GM18508 (cell line): ENCODE results near the gene SF3B2.
"Not testable (repeated sequence)": the region's sequence is repeated elsewhere in the genome, so short reads cannot be mapped to it uniquely, and the experiment has no call there.

Source experiments
- ATAC-seq: cut with Tn5 transposase; IDR thresholded peaks from one replicate; pipeline ENCODE4 v1.9.1; 2021; ENCODE audit warnings: moderate number of reproducible peaks; ENCODE audit not compliant: insufficient read depth, unreplicated experiment

The SF3B2 gene

GRCh38 chr11:66104057-66104638 lies 52.0 kb downstream of the SF3B2 start:
- ATAC-seq = no peak

- ATAC-seq = no peak
These were observed 54.8 kb downstream of the SF3B2 start for GRCh38 chr11:66106786-66107599.

- ATAC-seq = no peak
These were observed 55.7 kb downstream of the SF3B2 start for GRCh38 chr11:66107600-66108510.

GRCh38 chr11:66109294-66109693 lies 57.1 kb downstream of the SF3B2 start:
- no peak for ATAC-seq

- ATAC-seq = no peak
These were observed 59.0 kb downstream of the SF3B2 start for GRCh38 chr11:66111158-66111557.

- no peak for ATAC-seq
These were observed 59.9 kb downstream of the SF3B2 start for GRCh38 chr11:66112041-66112491.

- ATAC-seq = no peak
These were observed 60.7 kb downstream of the SF3B2 start for GRCh38 chr11:66112601-66113499.

- ATAC-seq = not testable (repeated sequence)
These were observed 62.8 kb downstream of the SF3B2 start for GRCh38 chr11:66114957-66115356.

- no peak for ATAC-seq
These were observed 63.6 kb downstream of the SF3B2 start for GRCh38 chr11:66115638-66116301.

GRCh38 chr11:66116576-66117361 lies 64.6 kb downstream of the SF3B2 start:
- ATAC-seq = no peak

- no peak for ATAC-seq
These were observed 66.7 kb downstream of the SF3B2 start for GRCh38 chr11:66118847-66119246.
